Renal pelvis (tissue), 4 donors: ENCODE measurements around the gene STT3A. TPM values are rescaled to one million over a fixed set of nuclear protein-coding genes. Genes with fewer than 3 reads are reported as not detected.

ENCODE experiments used
- DNase-seq: peaks from one replicate; pipeline ENCODE4 v3.0.0-alpha.2; 2013
- polyA plus RNA-seq, 3 donors: library from polyadenylated mRNA; unstranded; fragments of 120-200 nt; gene quantifications; one replicate each; pipeline ENCODE4 v1.2.1, GENCODE V29; 2013; ENCODE audit not compliant: insufficient read length in 3 of 3

STT3A gene
- polyA plus RNA-seq, 3 donors, result 184 to 217 (median 205) TPM

GRCh38 chr11:125579811-125580210 is 12.8 kb upstream of the STT3A start:
- no peak for DNase-seq

- no peak for DNase-seq
These were observed 9.2 kb upstream of the STT3A start for GRCh38 chr11:125583496-125583895.

- DNase-seq, result no peak
These were observed 7.2 kb upstream of the STT3A start for GRCh38 chr11:125585487-125585886.

GRCh38 chr11:125586623-125587022 is 6.0 kb upstream of the STT3A start:
- no peak for DNase-seq

GRCh38 chr11:125587480-125587879 is 5.2 kb upstream of the STT3A start:
- DNase-seq, result no peak

GRCh38 chr11:125588505-125588904 is 4.1 kb upstream of the STT3A start:
- no peak for DNase-seq

GRCh38 chr11:125591649-125592304 is 875 bp upstream of the STT3A start:
- peak; percentile 22 for DNase-seq

GRCh38 chr11:125593114-125593820 is 615 bp downstream of the STT3A start:
- peak; percentile 9 for DNase-seq

- no peak for DNase-seq
These were observed 2.3 kb downstream of the STT3A start for GRCh38 chr11:125594958-125595357.

GRCh38 chr11:125600663-125601062 is 8.0 kb downstream of the STT3A start:
- DNase-seq, result no peak

GRCh38 chr11:125603207-125603606 is 10.6 kb downstream of the STT3A start:
- DNase-seq, result no peak

- no peak for DNase-seq
These were observed 12.8 kb downstream of the STT3A start for GRCh38 chr11:125605417-125605816.

- DNase-seq, result no peak
These were observed 16.9 kb downstream of the STT3A start for GRCh38 chr11:125609545-125609944.

GRCh38 chr11:125618383-125618782 is 25.7 kb downstream of the STT3A start:
- no peak for DNase-seq

- no peak for DNase-seq
These were observed 29.3 kb downstream of the STT3A start for GRCh38 chr11:125621995-125622394.

- no peak for DNase-seq
These were observed 30.4 kb downstream of the STT3A start for GRCh38 chr11:125623064-125623463.

- DNase-seq, result no peak
These were observed 32.1 kb downstream of the STT3A start, which contains the start of gene CHEK1 for GRCh38 chr11:125624756-125625213. Gene CHEK1, plus strand, starts transcription at chr11:125625163. Its CDS starts 1,606 bp downstream, at chr11:125626769.

- DNase-seq, result no peak
These were observed 32.6 kb downstream of the STT3A start for GRCh38 chr11:125625225-125625629.

- peak; percentile 91 for DNase-seq
These were observed 33.1 kb downstream of the STT3A start for GRCh38 chr11:125625630-125626287.

GRCh38 chr11:125626288-125626950 is 33.8 kb downstream of the STT3A start:
- peak; percentile 75 for DNase-seq

GRCh38 chr11:125627236-125627910 is 34.7 kb downstream of the STT3A start:
- DNase-seq, result no peak

- DNase-seq, result no peak
These were observed 45.2 kb downstream of the STT3A start for GRCh38 chr11:125637840-125638239.
